ENCODE results near the gene DHRS11.

DHRS11 gene

GRCh38 chr17:36614081-36614480 is 22.4 kb downstream of the DHRS11 start:
- H3K4me3 ChIP-seq (ENCODE audit: low read length) = no peak overlapping the region
- TF ChIP-seq CTCF (IDR thresholded peaks at IDR 0.05; ENCODE audit: insufficient read depth, low read depth, low read length, missing control alignments) = no peak
- DNase-seq (ENCODE audit: low read depth) = no peak

DNA sequence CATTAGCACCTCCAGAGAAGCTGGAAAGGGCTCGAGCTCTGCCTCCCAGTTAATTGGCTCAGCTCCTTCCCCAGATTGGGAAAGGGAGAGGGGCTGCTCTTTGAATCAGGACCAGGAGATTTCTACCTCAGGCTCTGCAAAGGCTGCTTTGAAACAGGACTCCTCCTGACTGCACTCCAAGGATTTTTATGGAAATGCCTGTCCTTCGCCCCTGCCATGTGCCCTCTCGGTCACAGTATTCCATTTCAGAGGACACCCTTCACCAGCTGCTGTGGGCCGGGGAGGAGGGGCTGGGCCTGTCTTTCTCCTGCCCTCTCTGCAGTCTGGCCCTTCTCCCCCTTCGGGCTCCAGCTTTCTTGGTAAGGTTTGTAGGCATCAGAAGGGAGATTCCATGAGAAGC is 23.3 kb downstream of the DHRS11 start:
- H3K4me3 ChIP-seq (ENCODE audit: low read length) = no peak overlapping the region
- DNase-seq (ENCODE audit: low read depth) = no peak
- TF ChIP-seq CTCF (IDR thresholded peaks at IDR 0.05; ENCODE audit: insufficient read depth, low read depth, low read length, missing control alignments) = no peak

DNA sequence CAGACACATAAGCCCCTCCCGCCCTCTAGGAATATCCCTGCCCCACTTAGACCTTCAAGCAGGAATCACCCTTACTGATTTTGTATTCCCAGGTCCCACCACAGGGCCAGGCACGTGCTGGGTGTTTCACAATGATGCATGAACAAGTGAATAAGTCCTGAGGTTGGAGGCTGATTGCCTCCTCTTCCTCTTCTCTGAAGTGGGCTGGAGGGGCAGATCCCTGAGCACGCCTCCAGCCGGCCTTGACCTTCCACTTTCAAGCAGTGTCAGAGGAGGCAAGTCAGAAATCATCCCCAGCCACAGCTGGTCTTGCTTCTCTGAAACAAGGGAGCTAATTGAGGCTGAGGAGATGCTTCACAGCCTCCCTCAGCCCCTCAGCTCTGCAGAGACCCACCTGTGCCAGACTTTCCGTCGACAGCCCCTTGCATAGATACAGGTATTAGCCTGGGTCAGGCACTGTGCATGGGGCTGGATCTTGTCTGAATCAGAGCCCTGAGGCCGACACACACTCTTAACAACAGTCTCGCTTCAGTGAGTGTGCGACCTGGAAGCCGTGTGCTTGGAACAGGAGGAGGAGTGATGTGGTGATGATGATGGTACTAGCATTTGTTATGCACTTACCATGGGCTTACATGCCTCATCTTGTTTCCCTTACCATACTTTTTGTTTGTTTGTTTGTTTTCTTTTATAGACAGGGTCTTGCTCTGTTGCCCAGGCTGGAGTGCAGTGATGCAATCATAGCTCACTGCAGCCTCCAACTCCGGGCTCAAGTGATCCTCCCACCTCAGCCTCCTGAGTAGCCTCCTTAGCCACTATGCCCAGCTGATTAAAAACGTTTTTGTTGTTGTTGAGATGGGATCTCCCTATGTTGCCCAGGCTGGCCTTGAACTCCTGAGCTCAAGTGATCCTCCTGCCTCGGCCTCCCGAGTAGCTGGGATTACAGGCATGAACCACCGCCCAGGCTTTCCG is 24.7 kb downstream of the DHRS11 start:
- H3K4me3 ChIP-seq (ENCODE audit: low read length) = no peak overlapping the region
- TF ChIP-seq CTCF (IDR thresholded peaks at IDR 0.05; ENCODE audit: insufficient read depth, low read depth, low read length, missing control alignments) = no peak
- peak; percentile 33 for DNase-seq (ENCODE audit: low read depth)

GRCh38 chr17:36617773-36618172 is 26.1 kb downstream of the DHRS11 start:
- H3K4me3 ChIP-seq (ENCODE audit: low read length) = no peak overlapping the region
- TF ChIP-seq CTCF (IDR thresholded peaks at IDR 0.05; ENCODE audit: insufficient read depth, low read depth, low read length, missing control alignments) = no peak
- DNase-seq (ENCODE audit: low read depth) = no peak

- TF ChIP-seq CTCF (IDR thresholded peaks at IDR 0.05; ENCODE audit: insufficient read depth, low read depth, low read length, missing control alignments) = no peak
- DNase-seq (ENCODE audit: low read depth) = no peak
- H3K4me3 ChIP-seq (ENCODE audit: low read length) = no peak overlapping the region
Measured at GRCh38 chr17:36623281-36623680, 31.6 kb downstream of the DHRS11 start.

GRCh38 chr17:36625188-36625587 is 33.5 kb downstream of the DHRS11 start:
- no peak for TF ChIP-seq CTCF (IDR thresholded peaks at IDR 0.05; ENCODE audit: insufficient read depth, low read depth, low read length, missing control alignments)
- H3K4me3 ChIP-seq (ENCODE audit: low read length) = no peak overlapping the region
- no peak for DNase-seq (ENCODE audit: low read depth)

DNA sequence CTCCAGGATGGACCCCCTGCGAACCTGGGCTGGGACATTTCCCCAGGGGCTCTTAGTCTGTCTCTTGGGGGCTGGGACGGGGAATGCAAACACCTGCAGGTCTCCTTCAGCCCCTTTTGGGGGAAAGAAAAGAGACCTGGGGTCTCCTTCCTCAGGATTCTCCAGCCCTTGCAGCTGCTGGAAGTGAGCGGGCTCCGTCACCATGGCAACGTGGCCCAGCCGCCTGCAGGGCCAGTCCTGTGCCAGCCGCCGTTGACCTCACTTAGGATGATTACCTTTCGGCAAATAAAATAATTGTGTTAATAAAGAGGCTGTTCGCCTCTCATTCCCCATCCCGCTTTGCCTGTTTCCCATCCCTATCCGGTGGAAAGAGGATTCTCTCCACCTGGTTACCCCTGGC is 35.4 kb downstream of the DHRS11 start:
- TF ChIP-seq CTCF (IDR thresholded peaks at IDR 0.05; ENCODE audit: insufficient read depth, low read depth, low read length, missing control alignments) = no peak
- H3K4me3 ChIP-seq (ENCODE audit: low read length) = no peak overlapping the region
- DNase-seq (ENCODE audit: low read depth) = no peak

Measured in epithelial cell of esophagus (primary cell).